Heart left ventricle (tissue), 13 donors: ENCODE data around the gene SLC25A13.

Experiments
- CTCF ChIP-seq, 12 donors: fragments of 200-600 bp; sonication (generic) in 4 of 12; IDR thresholded peaks; one replicate each; pipeline versions ENCODE4 v1.5.0 to v1.8.0; 2018 to 2022; ENCODE audit warnings: antibody characterized with exemption in 12 of 12, mild to moderate bottlenecking in 5 of 12
- POLR2A ChIP-seq, 2 donors: fragments of 450-650 bp; IDR thresholded peaks; one replicate each; pipeline ENCODE4 v1.6.1; 2017; ENCODE audit warnings: antibody characterized with exemption in 2 of 2, mild to moderate bottlenecking in 2 of 2, moderate library complexity in 2 of 2
- donor health status: ischemic (EF 13 %, LVEDD 7.1; RV severe dilation, severe dysfunction).
- donor health status: DM: no; HTN: yes; CAD: no.
- donor health status: DM: no; HTN: no; CAD: no.
- donor health status: ischemic (EF 25% LVEDD 6.9; RV normal size, moderate dysfunction).
- donor health status: ischemic (EF 25% LVEDD 5.7; RV mildly dilated, moderate dysfunction).
- donor health status: ischemic (EF 35%, LVEDD 5.7; RV mildly dilated, moderate dysfunction).
- donor health status: nonischemic (EF 11% LVEDD 7.7; RV severe dilation, severe dysfunction).
- donor health status: DM: yes; HTN: yes; CAD: no.
- donor health status: PGD.
- donor health status: ischemic (EF 29% LVEDD 5.4; RV normal size, mild dysfunction).
- donor health status: nonischemic (EF 23%, LVEDD 6.1; RV moderate dilation, normal function).

GRCh38 chr7:96179837-96180236, 142.1 kb downstream of the SLC25A13 start:
- no peak for TF ChIP-seq CTCF (IDR thresholded peaks at IDR 0.05)
- TF ChIP-seq POLR2A (IDR thresholded peaks at IDR 0.05), result no peak
